Measurements from ENCODE around the gene UPF3B.
"Not testable (repeated sequence)": the region's sequence is repeated elsewhere in the genome, so short reads cannot be mapped to it uniquely, and the experiment has no call there.

UPF3B gene

GRCh38 chrX:119852382-119853353, at the start of gene UPF3B:
Gene UPF3B (minus strand): TSS chrX:119852963. CDS start chrX:119852928, 35 bp downstream.
- peak; percentile 91 for DNase-seq

GRCh38 chrX:119900976-119901375, 48.2 kb upstream of the UPF3B start:
- DNase-seq, result no peak

GRCh38 chrX:119899125-119899524, 46.4 kb upstream of the UPF3B start:
- no peak for DNase-seq

GRCh38 chrX:119895843-119896326, 43.1 kb upstream of the UPF3B start, which contains the start of gene AKAP14:
Gene AKAP14 (plus strand): TSS chrX:119895893. CDS start chrX:119903224, 7,331 bp downstream.
- DNase-seq, result no peak

- not testable (repeated sequence) for DNase-seq
Measured at GRCh38 chrX:119891961-119892692, 39.4 kb upstream of the UPF3B start.

GRCh38 chrX:119890626-119891025, 37.9 kb upstream of the UPF3B start:
- not testable (repeated sequence) for DNase-seq

- peak; percentile 61 for DNase-seq
Measured at GRCh38 chrX:119887721-119888425, 35.1 kb upstream of the UPF3B start.

GRCh38 chrX:119885554-119886428, 33.0 kb upstream of the UPF3B start:
- DNase-seq, result no peak

- DNase-seq, result peak; percentile 33
Measured at GRCh38 chrX:119880552-119881437, 28.0 kb upstream of the UPF3B start.

- no peak for DNase-seq
Measured at GRCh38 chrX:119880076-119880475, 27.3 kb upstream of the UPF3B start.

GRCh38 chrX:119878740-119879139, 26.0 kb upstream of the UPF3B start:
- no peak for DNase-seq

- DNase-seq, result peak; percentile 90
Measured at GRCh38 chrX:119871599-119872395, 19.0 kb upstream of the UPF3B start, which contains the start of the genes NDUFA1 and RNF113A. Gene NDUFA1 (plus strand): TSS chrX:119871832. CDS start chrX:119871912, 80 bp downstream. Gene RNF113A (minus strand): TSS chrX:119871733. CDS start chrX:119871613, 120 bp downstream.

- no peak for DNase-seq
Measured at GRCh38 chrX:119871245-119871598, 18.5 kb upstream of the UPF3B start.

GRCh38 chrX:119870626-119871131, 17.9 kb upstream of the UPF3B start:
- peak; percentile 64 for DNase-seq

GRCh38 chrX:119853444-119853843, 681 bp upstream of the UPF3B start:
- DNase-seq, result no peak

GRCh38 chrX:119833905-119834304, 18.9 kb downstream of the UPF3B start:
- DNase-seq, result no peak

- DNase-seq, result no peak
Measured at GRCh38 chrX:119828446-119828845, 24.3 kb downstream of the UPF3B start.

- DNase-seq, result no peak
Measured at GRCh38 chrX:119826399-119826959, 26.3 kb downstream of the UPF3B start.

- DNase-seq, result not testable (repeated sequence)
Measured at GRCh38 chrX:119824221-119824620, 28.5 kb downstream of the UPF3B start.
